Left forelimb (tissue), 1 donor: ENCODE measurements around the gene KIAA1549.
"Not testable (repeated sequence)": the region's sequence is repeated elsewhere in the genome, so short reads cannot be mapped to it uniquely, and the experiment has no call there.

ENCODE experiments used
- DNase-seq: peaks from one replicate; pipeline ENCODE4 v3.0.0-alpha.2; 2018; ENCODE audit warnings: low spot score

KIAA1549 gene

DNA sequence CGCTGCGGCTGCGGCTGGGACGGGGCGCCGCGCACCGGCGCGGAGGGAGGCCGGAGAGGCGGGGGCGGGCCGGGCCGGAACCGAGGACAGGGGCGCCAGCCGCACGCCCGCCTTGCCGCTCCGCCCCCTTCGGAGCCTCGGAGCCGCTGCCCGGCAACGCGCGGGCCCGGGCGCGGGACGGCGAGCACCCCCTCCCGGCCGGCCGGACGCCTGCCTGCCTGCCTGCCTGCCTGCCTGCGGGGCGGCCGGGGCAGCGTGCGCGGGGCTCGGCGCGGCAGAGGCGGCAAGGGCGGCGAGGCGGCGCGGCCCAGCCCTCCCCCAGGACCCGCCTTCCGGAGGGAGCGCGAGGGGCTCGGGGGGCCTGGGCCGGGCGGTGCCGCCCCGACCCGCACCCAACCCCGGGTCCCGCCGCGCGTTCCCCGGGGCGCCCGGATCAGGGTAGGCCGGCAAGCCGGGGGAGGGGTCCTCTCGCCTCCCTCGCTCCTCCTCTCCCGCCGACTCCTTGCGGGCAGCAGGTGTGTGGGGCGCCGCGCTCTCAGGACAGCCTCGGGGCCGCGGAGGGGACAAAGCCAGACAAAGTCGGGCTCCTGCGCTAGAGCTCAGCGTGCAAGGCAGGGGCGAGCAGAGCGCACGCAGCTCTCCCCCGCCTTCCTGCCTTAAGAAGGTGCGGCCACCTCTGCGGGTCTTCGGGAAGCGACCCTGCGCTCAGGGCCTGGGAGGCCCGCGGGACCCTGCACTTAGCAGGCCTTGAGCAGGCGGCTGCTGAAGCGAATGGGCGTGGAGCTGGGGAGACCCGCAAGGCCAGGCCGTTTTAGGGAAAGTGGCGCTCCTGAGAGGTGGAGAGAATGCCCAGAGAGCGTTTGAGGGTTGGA lies at the start of gene KIAA1549:
Gene KIAA1549 (minus strand): TSS at position 58 of the 872 bp plus-strand sequence. CDS start 120 bp downstream, outside the sequence.
- DNase-seq: peak; percentile 82

DNA sequence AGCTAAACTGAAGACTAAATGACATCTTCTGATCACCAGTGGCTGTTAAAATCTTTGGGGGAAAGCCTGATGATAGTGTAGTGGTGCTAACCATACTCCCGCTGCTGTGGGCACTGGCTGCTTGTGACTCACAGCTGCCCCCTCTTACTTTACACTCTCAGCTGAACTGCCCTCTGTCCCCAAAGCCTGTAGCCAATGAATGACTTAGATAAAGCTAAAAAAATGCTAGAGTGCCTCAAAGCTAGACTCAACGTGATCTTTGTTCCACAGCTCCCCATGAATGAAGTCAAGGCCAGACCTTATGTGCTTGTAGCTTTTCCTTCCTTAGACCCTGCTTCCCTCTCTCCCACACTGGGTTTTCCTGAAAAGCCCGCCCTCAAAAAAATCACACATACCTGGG lies 48.2 kb upstream of the KIAA1549 start:
- DNase-seq: no peak

- no peak for DNase-seq
Observed at GRCh38 chr7:139026551-139026950, 45.4 kb upstream of the KIAA1549 start.

- not testable (repeated sequence) for DNase-seq
Observed at GRCh38 chr7:139025861-139026260, 44.7 kb upstream of the KIAA1549 start.

GRCh38 chr7:139023076-139023475 lies 41.9 kb upstream of the KIAA1549 start:
- no peak for DNase-seq

DNA sequence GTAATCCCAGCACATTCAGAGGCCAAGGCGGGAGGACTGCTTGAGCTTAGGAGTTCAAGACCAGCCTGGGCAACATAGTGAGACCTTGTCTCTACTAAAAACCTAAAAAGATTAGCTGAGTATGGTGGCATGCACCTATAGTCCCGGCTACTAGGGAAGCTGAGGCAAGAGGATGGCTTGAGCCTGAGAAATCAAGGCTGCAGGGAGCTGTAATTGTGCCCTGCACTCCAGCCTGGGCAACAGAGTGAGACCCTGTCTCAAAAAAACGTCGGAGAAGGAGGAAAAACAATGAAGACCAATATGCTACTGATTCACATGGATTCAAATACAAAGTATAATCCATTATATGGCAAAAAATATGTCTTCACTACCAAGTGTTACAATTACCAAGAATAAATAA lies 41.1 kb upstream of the KIAA1549 start:
- no peak for DNase-seq

DNA sequence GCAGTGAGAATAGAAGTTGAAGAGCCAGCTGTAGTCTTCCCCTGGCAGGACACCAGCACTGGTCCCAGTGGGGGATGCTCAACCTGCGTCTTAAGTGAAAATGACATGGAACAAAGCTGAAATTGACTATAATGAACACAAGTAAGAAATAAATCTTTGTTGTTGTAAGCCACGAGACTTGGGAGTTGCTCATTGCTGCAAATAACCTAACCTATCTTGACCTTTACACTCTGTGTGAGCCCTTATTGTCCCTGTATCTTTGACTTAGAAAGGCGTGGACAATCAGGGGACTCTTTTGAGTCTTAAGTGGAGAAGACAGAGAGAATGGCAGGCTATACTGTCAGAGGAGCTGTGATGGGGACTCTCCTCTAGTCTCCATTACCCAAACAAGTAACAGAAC lies 37.7 kb upstream of the KIAA1549 start:
- no peak for DNase-seq

DNA sequence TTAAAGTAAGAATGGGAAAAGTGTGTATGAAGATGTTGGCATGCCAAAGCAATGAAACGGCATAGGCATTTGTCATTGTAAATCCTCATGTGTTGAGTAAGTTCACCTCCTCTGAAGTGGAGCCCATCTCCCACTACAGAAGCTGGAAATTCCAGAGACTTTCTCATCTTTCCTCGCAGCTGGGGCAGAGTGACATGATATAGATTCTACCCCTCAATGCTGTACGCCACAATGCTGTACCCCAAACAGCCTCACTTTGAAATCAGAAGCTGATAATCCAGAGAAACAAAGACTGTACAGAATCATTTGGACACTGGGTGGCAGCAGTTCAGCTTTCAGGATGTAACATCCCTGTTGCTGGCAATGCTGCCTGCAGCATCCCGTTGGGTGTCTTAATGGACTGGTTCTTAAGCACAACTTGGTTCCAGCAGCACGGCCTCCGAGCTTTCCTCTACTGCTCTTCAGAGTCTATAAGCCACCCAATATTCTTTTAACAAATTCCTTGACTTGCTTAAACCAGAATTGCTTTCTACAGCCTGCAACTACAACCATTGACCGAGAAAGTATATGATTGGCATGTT lies 35.8 kb upstream of the KIAA1549 start:
- DNase-seq: no peak

GRCh38 chr7:139011373-139011772 lies 30.2 kb upstream of the KIAA1549 start:
- no peak for DNase-seq

DNA sequence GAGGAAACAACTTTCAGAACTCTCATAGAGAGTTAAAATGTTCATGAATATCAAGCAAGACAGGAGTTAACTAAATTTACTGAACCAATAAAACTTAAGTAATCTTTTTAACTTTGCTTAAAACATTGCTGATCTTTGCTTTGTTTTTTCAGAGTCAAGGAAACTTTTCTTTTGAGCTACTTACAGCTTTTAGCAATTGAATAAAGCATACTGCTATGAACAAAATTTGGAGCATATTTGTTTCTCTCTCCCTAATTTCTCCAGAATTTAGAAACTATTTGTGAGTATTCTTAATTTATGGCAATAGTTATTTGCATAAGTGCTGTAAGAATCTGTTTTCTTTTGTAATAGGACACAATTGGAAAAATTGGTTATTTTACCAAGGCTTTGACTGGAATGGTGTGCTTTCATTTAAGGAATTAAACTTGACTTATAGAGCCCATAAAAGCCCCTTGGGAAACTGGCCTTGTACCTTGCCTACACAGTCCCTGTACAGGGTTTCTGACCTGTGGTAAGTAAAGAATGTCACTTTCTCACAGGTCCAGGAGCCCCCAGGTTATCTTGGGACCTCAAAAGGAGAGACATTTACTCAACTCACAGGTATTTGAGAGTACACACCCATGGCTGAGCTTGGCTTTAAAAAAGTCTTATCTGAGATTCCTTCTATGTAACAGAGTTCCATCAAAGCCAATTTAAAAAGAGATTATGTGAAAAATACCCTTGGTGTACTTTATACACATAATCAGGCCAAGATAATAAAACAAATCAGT lies 23.3 kb upstream of the KIAA1549 start:
- DNase-seq: no peak

GRCh38 chr7:138999414-138999813 lies 18.2 kb upstream of the KIAA1549 start:
- DNase-seq: no peak

DNA sequence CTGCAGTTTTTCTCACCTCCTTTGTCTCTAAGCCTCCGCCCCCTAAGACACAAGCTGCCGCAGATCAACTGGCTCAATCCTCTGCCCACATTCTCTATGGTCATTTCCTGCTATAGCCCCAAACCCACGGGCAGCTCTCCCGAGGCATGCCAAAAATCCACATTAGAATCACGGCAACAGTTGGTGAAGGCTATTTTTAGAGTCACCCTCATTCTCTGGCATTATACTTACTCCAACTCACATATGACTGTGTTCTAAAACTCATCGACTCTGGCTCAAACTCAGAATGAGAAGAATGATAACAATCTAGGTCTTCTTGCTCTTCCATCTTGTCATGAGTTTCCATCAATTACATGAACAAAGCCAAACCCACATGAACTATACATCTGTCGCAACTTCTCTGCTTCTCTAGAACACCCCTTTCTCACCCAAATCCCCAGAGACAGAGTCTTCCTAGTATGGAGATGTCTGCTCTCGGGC lies 10.9 kb upstream of the KIAA1549 start:
- no peak for DNase-seq

DNA sequence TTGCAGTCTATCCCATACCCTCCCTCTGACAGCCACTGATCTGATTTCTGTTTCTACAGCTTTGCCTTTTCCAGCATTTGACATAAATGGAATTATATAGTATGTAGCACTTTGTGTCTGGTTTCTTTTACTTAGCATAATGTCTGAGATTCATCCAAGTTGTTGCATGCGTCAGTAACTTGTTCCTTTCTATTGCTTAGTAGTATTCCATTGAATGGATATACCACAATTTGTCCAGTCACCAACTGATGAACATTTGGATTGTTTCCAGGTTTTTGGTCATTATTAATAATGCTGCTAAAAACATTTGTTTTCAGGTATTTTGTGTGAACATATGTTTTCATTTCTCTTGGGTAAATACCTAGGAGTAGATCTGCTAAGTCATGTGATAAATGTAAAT lies 6.5 kb upstream of the KIAA1549 start:
- no peak for DNase-seq

GRCh38 chr7:138982204-138982623 lies 1.0 kb upstream of the KIAA1549 start:
- no peak for DNase-seq

DNA sequence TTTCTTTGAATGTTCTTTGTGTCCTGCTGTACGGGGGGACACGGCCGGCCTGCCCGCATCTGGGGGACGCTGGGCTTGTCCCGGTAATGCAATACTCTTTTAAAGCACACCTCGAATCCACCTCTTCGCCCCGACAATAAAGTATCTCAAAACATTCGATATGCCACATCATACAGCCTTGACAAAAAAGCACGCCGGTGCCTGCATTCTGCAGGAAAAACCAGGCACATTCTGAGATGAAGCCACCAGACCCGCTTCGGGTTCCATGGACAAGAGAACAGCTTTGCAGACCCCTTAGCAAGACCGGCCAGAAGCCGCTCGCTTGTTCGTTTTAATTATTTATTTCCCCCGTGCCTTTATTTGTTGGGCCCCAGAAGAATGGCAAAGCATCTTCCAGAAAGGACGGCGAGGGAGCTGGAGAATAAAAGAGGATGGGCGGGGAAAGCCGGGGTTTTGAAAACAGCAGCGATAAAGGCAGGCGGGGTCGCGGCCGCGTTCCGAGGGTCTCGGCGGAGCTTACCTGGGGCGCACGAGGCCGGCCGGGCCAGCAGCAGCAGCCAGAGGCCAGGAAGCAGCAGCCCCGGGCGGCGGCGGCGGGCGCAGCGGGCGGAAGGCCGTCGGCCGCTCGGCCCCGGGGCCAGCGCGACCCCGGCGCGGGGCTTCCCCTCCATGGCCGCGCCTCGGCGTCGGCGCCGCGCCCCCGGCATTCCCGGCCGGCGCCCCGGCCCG lies 462 bp downstream of the KIAA1549 start:
- peak; percentile 71 for DNase-seq

GRCh38 chr7:138979988-138980562 lies 1.1 kb downstream of the KIAA1549 start:
- DNase-seq: no peak

- no peak for DNase-seq
Observed at GRCh38 chr7:138979226-138979979, 1.8 kb downstream of the KIAA1549 start.

- no peak for DNase-seq
Observed at GRCh38 chr7:138978541-138979184, 2.5 kb downstream of the KIAA1549 start.

DNA sequence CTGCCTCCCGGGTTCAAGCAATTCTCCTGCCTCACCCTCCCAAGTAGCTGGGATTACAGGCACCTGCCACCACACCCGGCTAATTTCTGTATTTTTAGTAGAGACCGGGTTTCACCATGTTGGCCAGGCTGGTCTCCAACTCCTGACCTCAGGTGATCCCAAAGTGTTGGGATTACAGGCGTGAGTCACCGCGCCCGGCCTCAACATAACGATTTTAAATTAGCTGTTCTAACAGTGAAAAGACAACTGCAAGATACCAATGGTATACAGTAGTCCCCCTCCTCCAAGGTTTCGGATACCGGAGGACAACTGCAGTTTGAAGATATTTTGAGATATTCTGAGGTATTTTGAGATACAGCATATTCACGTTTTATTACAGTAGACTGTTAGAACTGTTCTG lies 5.0 kb downstream of the KIAA1549 start:
- DNase-seq: not testable (repeated sequence)
